Measurements from ENCODE around the gene SELP. TPM values are rescaled to one million over a fixed set of nuclear protein-coding genes. Genes with fewer than 3 reads are reported as not detected.

SELP gene
- total and polyA plus RNA-seq, 7 donors, result 0.23 to 9.4 (median 3.3) TPM; not detected in 1

- intact Hi-C loops (cut with DNase I), result no loop called here
- H3K9me3 ChIP-seq, result peaks cover 0 to 16% (median 8%) of the 10 kb centered on the region in 4 donors
- WGBS, 2 donors, result 62 to 85% methylated on average over 3 of the region's 3 CpGs
Observed at GRCh38 chr1:169631249-169631648, 1.3 kb upstream of the SELP start.

GRCh38 chr1:169624912-169625311, 5.0 kb downstream of the SELP start:
- H3K9me3 ChIP-seq, result no peaks in the 10 kb centered on the region
- intact Hi-C loops (cut with DNase I), result no loop called here
- no peaks in the 10 kb centered on the region for H3K27me3 ChIP-seq
- TF ChIP-seq POLR2A (IDR thresholded peaks at IDR 0.05) (no peak), EP300 (IDR thresholded peaks at IDR 0.05) (no peak)
- no peak overlapping the region for H3K27ac ChIP-seq
- H3K4me1 ChIP-seq, result no peaks in the 10 kb centered on the region
- H3K36me3 ChIP-seq, result no peaks in the 10 kb centered on the region
- WGBS, 2 donors, result 53 to 72% methylated on average over 2 of the region's 2 CpGs
- no peak for DNase-seq
- H3K4me3 ChIP-seq, result no peak overlapping the region

More at GRCh38 chr1:169631249-169631648, 1.3 kb upstream of the SELP start:
- Histone ChIP-seq H3K36me3 (no peaks in the 10 kb centered on the region), H3K27me3 (no peaks in the 10 kb centered on the region), H3K4me1 (no peaks in the 10 kb centered on the region), H3K27ac (no peak overlapping the region), H3K4me3 (no peak overlapping the region)
- TF ChIP-seq POLR2AphosphoS5 (IDR thresholded peaks at IDR 0.05), result no peak
- no peak for DNase-seq

GRCh38 chr1:169624122-169624521, 5.8 kb downstream of the SELP start:
- Histone ChIP-seq H3K9me3 (no peaks in the 10 kb centered on the region), H3K36me3 (no peaks in the 10 kb centered on the region), H3K27ac (no peak overlapping the region), H3K4me1 (no peaks in the 10 kb centered on the region), H3K4me3 (no peak overlapping the region), H3K27me3 (no peaks in the 10 kb centered on the region)
- no peak for DNase-seq
- TF ChIP-seq CTCF (IDR thresholded peaks at IDR 0.05) (no peak), POLR2AphosphoS5 (IDR thresholded peaks at IDR 0.05) (no peak)
- intact Hi-C loops (cut with DNase I), result no loop called here

DNA sequence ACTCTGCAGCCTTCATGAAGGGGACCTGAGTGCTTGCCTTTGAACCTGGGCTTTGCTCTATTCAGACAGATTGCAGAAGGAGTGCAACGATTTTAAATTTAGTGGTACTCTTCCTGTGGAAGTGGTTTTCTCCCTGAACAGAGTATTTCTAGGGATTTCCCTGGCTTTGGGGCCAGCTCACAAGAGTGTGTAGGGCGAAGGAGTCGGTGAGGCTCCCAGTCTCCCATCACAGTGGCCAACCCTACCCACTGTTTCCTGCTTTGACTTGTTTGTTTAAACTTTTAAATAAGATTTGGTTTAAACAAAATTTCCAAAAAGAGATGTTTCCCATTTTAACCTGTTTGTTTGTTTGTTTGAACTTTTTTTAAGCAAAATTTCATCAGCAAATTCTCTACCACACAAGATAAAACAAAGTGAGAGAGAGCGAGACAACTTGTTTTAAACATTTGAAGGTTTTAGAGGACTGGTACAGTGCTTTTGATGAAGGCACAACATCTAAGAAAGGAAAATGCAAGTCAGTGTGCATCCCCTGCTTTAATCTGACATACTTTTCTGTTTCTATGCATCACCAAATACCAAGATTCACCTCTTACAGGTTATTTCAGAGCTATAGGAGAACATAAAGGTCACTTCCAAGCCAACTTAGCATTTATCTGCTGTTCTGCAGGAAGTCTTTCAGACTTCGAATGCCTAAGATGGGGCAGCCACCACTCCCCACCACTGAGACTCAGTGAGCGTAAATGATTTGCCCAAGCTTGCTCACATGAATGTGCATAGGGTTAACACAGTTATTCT, 6.6 kb downstream of the SELP start:
- intact Hi-C loops (cut with DNase I), result no loop called here
- no peak for TF ChIP-seq CTCF (IDR thresholded peaks at IDR 0.05)
- TF ChIP-seq POLR2AphosphoS5 (IDR thresholded peaks at IDR 0.05), result no peak
- no peak for TF ChIP-seq EP300 (IDR thresholded peaks at IDR 0.05)
- TF ChIP-seq POLR2A (IDR thresholded peaks at IDR 0.05), result no peak
- Histone ChIP-seq H3K4me3 (no peak overlapping the region), H3K27ac (no peak overlapping the region), H3K36me3 (no peaks in the 10 kb centered on the region), H3K27me3 (no peaks in the 10 kb centered on the region), H3K4me1 (no peaks in the 10 kb centered on the region), H3K9me3 (no peaks in the 10 kb centered on the region)
- DNase-seq, result no peak
- WGBS, 2 donors, result 75 to 89% methylated on average over 6 of the region's 6 CpGs

DNA sequence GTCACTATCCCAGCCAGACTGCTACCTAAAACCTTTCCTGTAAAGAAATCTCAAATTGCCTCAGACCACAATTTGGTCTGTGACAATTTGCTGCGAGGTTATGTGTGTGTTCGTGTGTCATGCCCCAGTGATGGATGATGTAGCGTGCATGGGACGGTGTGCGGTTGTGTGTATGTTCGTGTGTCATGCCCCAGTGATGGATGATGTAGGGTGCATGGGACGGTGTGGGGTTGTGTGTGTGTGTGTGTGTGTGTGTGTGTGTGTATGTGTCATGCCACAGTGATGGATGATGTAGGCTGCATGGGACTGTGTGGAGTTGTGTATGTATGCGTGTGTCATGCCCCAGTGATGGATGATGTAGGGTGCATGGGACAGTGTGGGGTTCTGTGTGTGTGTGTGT, 9.4 kb downstream of the SELP start:
- H3K9me3 ChIP-seq, result no peaks in the 10 kb centered on the region
- H3K27me3 ChIP-seq, result no peaks in the 10 kb centered on the region
- intact Hi-C loops (cut with DNase I), result no loop called here
- no peaks in the 10 kb centered on the region for H3K4me1 ChIP-seq
- TF ChIP-seq CTCF (IDR thresholded peaks at IDR 0.05), result no peak
- TF ChIP-seq EP300 (IDR thresholded peaks at IDR 0.05), result no peak
- TF ChIP-seq POLR2AphosphoS5 (IDR thresholded peaks at IDR 0.05), result no peak
- no peak for TF ChIP-seq POLR2A (IDR thresholded peaks at IDR 0.05)
- 94% methylated on average over 8 of the region's 8 CpGs for WGBS, 2 donors
- H3K27ac ChIP-seq, result no peak overlapping the region
- H3K36me3 ChIP-seq, result no peaks in the 10 kb centered on the region
- no peak overlapping the region for H3K4me3 ChIP-seq
- DNase-seq, result no peak

GRCh38 chr1:169618367-169618766, 11.6 kb downstream of the SELP start:
- 75 to 81% methylated on average over 2 of the region's 2 CpGs for WGBS, 2 donors
- Histone ChIP-seq H3K27ac (no peak overlapping the region), H3K27me3 (no peaks in the 10 kb centered on the region), H3K4me3 (no peak overlapping the region), H3K36me3 (no peaks in the 10 kb centered on the region), H3K9me3 (no peaks in the 10 kb centered on the region), H3K4me1 (no peaks in the 10 kb centered on the region)
- no peak for DNase-seq
- intact Hi-C loops (cut with DNase I), result no loop called here
- TF ChIP-seq CTCF (IDR thresholded peaks at IDR 0.05), result no peak
